K562 (cell line): ENCODE data around the gene ARMC9. TPM values are rescaled to one million over a fixed set of nuclear protein-coding genes. Genes with fewer than 3 reads are reported as not detected.

Experiments used
- CBFA2T2 ChIP-seq: fragments of 450-650 bp; conservative IDR thresholded peaks from 2 replicates; pipeline ENCODE4 v1.6.1; 2017; ENCODE audit warnings: mild to moderate bottlenecking
- ETS2 ChIP-seq: IDR thresholded peaks from 2 replicates; pipeline ENCODE4 v1.6.1; 2016; ENCODE audit warnings: borderline replicate concordance, missing genetic modification characterization, mild to moderate bottlenecking, moderate library complexity, missing compliant biosample characterization; ENCODE audit not compliant: poor library complexity, severe bottlenecking
- FOSL1 ChIP-seq: fragments of 200-800 bp; sonication (Bioruptor generic); conservative IDR thresholded peaks from 2 replicates; pipeline ENCODE4 v1.6.1; 2016; ENCODE audit warnings: missing genetic modification characterization, missing compliant biosample characterization
- GABPB1 ChIP-seq: sonication (generic); formaldehyde crosslinking; IDR thresholded peaks from 2 replicates; pipeline ENCODE4 v1.8.0; 2022; ENCODE audit warnings: mild to moderate bottlenecking, missing genetic modification reagents
- KLF16 ChIP-seq: IDR thresholded peaks from 2 replicates; pipeline ENCODE4 v1.6.1; 2016; ENCODE audit warnings: antibody characterized with exemption
- LCOR ChIP-seq: sonication (generic); formaldehyde crosslinking; IDR thresholded peaks from 2 replicates; pipeline ENCODE4 v1.8.0; 2022; ENCODE audit warnings: mild to moderate bottlenecking, missing genetic modification reagents
- MYC ChIP-seq, 2 experiments: fragments of 250-450 bp in 1 of 2; sonication (Bioruptor Pico) in 1 of 2; IDR thresholded peaks; 2 replicates each; pipeline versions ENCODE4 v1.5.1 to v1.6.1; 2012 to 2021; ENCODE audit warnings: low read depth in 2 of 2, borderline replicate concordance in 1 of 2, improper control_type of control experiment in 1 of 2, low read length in 1 of 2, mild to moderate bottlenecking in 1 of 2, moderate library complexity in 1 of 2
- PTRF ChIP-seq: fragments of 450-650 bp; IDR thresholded peaks from 2 replicates; pipeline ENCODE4 v1.6.1; 2016; ENCODE audit warnings: mild to moderate bottlenecking, missing genetic modification characterization, missing compliant biosample characterization
- RBM14 ChIP-seq: fragments of 200-400 bp; formaldehyde crosslinking; IDR thresholded peaks from 2 replicates; pipeline ENCODE4 v1.6.1; 2018; ENCODE audit warnings: low read depth, mild to moderate bottlenecking, low read length, moderate library complexity, borderline replicate concordance; ENCODE audit not compliant: insufficient read depth
- RBM17 ChIP-seq: fragments of 200-400 bp; formaldehyde crosslinking; IDR thresholded peaks from 2 replicates; pipeline ENCODE4 v1.6.1; 2017; ENCODE audit warnings: low read depth, mild to moderate bottlenecking, low read length, borderline replicate concordance
- SMAD4 ChIP-seq: fragments of 250-450 bp; sonication (Bioruptor Pico); conservative IDR thresholded peaks from 2 replicates; pipeline ENCODE4 v1.8.0; 2021; ENCODE audit warnings: inconsistent platforms, mild to moderate bottlenecking, moderate library complexity
- TRIM28 ChIP-seq: fragments of 450-650 bp; IDR thresholded peaks from 2 replicates; pipeline ENCODE4 v1.6.1; 2017
- ZFX ChIP-seq: sonication (generic); formaldehyde crosslinking; IDR thresholded peaks from 2 replicates; pipeline ENCODE4 v1.8.0; 2022; ENCODE audit warnings: mild to moderate bottlenecking, missing genetic modification reagents, moderate library complexity
- ZNF282 ChIP-seq: sonication (generic); formaldehyde crosslinking; IDR thresholded peaks from 2 replicates; pipeline ENCODE4 v1.8.1; 2023; ENCODE audit warnings: missing genetic modification reagents
- ZNF561 ChIP-seq: fragments of 450-650 bp; formaldehyde crosslinking; conservative IDR thresholded peaks from 2 replicates; pipeline ENCODE4 v1.4.0; 2020; ENCODE audit warnings: mild to moderate bottlenecking, moderate library complexity
- polyA plus RNA-seq, 8 experiments: library from polyadenylated mRNA; depleted of rRNA in 4 of 8; stranded (reverse) in 5 of 8; unstranded in 3 of 8; fragments of >200 nt; fragmentation: Nextera tagmentation in 2 of 8; fragmentation: Illumina TruSeq in 1 of 8; extraction: Ambion mirVana in 2 of 8; extraction: Trizol in 1 of 8; gene quantifications; 2 replicates each; pipeline versions ENCODE4 v1.2.1 to v1.2.3, GENCODE V29; 2011 to 2014; ENCODE audit warnings: inconsistent platforms in 1 of 8, missing spikeins in 1 of 8
- total RNA-seq, 7 experiments: library from RNA; depleted of rRNA in 6 of 7; stranded (reverse); fragments of >200 nt in 6 of 7; fragmentation: Illumina TruSeq in 2 of 7; extraction: Trizol in 2 of 7; gene quantifications; 2 replicates each; pipeline versions ENCODE4 v1.2.1 to v1.2.3, GENCODE V29; 2011 to 2021; ENCODE audit warnings: low replicate concordance in 1 of 7
- TF ChIP-seq, protein P1 (sequence below), 2 experiments: fragments of 450-650 bp; IDR thresholded peaks; 2 replicates each; pipeline ENCODE4 v1.6.1; 2016; ENCODE audit warnings: mild to moderate bottlenecking in 2 of 2, borderline replicate concordance in 1 of 2, low read depth in 1 of 2, moderate library complexity in 1 of 2
- TF ChIP-seq, protein P2 (sequence below): fragments of 250-450 bp; sonication (Bioruptor Pico); IDR thresholded peaks from 2 replicates; pipeline ENCODE4 v1.8.0; 2021; ENCODE audit warnings: borderline replicate concordance, mild to moderate bottlenecking, moderate library complexity; ENCODE audit not compliant: poor library complexity, severe bottlenecking
- TF ChIP-seq, protein P3 (sequence below), 2 experiments: fragments of 450-650 bp; conservative IDR thresholded peaks; 2 replicates each; pipeline ENCODE4 v1.6.1; 2017; ENCODE audit warnings: mild to moderate bottlenecking in 2 of 2, moderate library complexity in 2 of 2

ARMC9 gene
- total and polyA plus RNA-seq, 9 of the 15 experiments (the other 6 are each of a cell fraction or from before 2014, with no cell fraction given) = 0.36 to 2.3 (median 1.1) TPM

DNA sequence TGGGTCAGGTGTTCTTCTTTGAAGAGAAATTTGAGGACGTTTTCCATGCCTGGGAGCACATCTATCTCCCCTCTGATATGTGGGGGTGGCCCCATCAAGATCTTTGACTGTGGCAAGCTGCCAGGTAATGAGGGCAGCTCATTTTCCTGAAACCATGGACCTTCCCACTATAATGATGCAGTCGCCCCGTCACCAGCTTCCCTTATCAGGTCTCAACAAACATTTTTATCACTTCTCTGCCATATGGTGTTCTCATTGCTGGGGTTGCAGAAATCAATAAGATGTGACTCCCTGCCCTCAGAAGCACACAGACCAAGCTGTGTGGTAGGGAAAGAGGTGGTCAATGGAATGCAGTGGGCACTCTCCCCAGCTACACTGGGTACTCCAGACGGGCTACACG, 148.7 kb downstream of the ARMC9 start (continued):
- TF ChIP-seq MYC (IDR thresholded peaks at IDR 0.05; ENCODE audit: low read depth, low read length) (no peak), MYC (CRISPR knock-in tag; IDR thresholded peaks at IDR 0.05; ENCODE audit: borderline replicate concordance, low read depth) (no peak), FOSL1 (tag) (peak; percentile 33; the same call in 1 of the 2 replicates), ZNF282 (CRISPR knock-in tag) (no peak), RBM14 (no peak), PTRF (tag) (no peak), ZFX (no peak), SMAD4 (no peak), ZNF561 (CRISPR knock-in tag) (no peak), RBM17 (no peak), LCOR (no peak), ETS2 (tag) (no peak), CBFA2T2 (peak; percentile 60), KLF16 (no peak), GABPB1 (no peak), TRIM28 (no peak)
- TF ChIP-seq, protein P1, sequence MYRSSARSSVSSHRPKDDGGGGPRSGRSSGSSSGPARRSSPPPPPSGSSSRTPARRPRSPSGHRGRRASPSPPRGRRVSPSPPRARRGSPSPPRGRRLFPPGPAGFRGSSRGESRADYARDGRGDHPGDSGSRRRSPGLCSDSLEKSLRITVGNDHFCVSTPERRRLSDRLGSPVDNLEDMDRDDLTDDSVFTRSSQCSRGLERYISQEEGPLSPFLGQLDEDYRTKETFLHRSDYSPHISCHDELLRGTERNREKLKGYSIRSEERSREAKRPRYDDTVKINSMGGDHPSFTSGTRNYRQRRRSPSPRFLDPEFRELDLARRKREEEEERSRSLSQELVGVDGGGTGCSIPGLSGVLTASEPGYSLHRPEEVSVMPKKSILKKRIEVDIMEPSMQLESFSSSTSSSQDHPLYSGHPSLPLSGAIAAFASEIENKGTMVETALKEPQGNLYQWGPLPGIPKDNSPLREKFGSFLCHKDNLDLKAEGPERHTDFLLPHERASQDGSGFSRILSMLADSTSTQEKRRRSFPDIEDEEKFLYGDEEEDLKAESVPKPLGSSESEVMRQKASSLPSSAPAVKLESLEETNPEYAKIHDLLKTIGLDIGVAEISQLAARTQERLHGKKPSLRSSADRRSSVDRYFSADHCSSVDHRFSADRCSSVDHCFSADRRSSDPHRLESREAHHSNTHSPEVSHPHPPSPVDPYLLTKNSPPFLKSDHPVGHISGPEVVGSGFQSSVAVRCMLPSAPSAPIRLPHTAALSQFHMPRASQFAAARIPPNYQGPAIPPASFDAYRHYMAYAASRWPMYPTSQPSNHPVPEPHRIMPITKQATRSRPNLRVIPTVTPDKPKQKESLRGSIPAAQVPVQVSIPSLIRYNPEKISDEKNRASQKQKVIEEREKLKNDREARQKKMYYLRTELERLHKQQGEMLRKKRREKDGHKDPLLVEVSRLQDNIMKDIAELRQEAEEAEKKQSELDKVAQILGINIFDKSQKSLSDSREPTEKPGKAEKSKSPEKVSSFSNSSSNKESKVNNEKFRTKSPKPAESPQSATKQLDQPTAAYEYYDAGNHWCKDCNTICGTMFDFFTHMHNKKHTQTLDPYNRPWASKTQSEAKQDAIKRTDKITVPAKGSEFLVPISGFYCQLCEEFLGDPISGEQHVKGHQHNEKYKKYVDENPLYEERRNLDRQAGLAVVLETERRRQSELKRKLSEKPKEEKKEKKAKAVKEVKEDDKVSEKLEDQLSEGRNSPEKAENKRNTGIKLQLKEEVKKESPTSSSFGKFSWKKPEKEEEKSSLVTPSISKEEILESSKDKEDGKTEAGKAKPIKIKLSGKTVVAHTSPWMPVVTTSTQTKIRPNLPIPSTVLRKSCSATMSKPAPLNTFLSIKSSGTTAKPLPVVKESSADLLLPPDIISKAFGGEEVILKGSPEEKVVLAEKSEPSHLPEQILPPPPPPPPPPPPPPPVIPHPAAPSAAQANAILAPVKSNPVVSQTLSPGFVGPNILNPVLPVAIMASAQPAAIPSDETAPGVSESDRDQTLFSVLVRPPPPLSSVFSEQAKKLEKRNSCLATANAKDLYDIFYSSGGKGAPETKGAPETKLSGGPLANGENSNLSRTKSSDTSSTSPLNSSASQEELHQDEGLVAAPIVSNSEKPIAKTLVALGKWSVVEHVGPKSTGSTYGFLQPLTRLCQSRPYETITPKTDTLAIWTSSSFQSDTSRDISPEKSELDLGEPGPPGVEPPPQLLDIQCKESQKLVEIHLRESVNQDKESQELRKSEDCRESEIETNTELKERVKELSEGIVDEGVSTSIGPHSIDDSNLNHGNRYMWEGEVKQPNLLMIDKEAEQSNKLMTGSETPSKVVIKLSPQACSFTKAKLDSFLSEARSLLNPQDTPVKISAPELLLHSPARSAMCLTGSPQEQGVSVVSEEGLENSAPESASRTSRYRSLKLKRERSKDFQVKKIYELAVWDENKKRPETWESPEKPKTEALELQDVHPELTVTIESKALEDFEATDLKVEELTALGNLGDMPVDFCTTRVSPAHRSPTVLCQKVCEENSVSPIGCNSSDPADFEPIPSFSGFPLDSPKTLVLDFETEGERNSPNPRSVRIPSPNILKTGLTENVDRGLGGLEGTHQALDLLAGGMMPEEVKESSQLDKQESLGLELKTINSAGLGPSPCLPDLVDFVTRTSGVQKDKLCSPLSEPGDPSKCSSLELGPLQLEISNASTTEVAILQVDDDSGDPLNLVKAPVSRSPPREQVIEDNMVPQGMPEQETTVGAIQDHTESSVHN (IDR thresholded peaks at IDR 0.05; ENCODE audit: borderline replicate concordance in 1 of 2, low read depth in 1 of 2) = no peak
- TF ChIP-seq, protein P2, sequence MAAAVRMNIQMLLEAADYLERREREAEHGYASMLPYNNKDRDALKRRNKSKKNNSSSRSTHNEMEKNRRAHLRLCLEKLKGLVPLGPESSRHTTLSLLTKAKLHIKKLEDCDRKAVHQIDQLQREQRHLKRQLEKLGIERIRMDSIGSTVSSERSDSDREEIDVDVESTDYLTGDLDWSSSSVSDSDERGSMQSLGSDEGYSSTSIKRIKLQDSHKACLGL (CRISPR knock-in tag) = no peak
- TF ChIP-seq, protein P3, sequence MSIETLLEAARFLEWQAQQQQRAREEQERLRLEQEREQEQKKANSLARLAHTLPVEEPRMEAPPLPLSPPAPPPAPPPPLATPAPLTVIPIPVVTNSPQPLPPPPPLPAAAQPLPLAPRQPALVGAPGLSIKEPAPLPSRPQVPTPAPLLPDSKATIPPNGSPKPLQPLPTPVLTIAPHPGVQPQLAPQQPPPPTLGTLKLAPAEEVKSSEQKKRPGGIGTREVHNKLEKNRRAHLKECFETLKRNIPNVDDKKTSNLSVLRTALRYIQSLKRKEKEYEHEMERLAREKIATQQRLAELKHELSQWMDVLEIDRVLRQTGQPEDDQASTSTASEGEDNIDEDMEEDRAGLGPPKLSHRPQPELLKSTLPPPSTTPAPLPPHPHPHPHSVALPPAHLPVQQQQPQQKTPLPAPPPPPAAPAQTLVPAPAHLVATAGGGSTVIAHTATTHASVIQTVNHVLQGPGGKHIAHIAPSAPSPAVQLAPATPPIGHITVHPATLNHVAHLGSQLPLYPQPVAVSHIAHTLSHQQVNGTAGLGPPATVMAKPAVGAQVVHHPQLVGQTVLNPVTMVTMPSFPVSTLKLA (conservative IDR thresholded peaks at IDR 0.05) = no peak
